ENCODE results near the gene TMEM129. TPM values are rescaled to one million over a fixed set of nuclear protein-coding genes. Genes with fewer than 3 reads are reported as not detected.
A peak's percentile ranks its signal among the peaks of the same experiment; 100 is the strongest.

The TMEM129 gene
- total RNA-seq, 1 donor from 2014 or later = 192 TPM

DNA sequence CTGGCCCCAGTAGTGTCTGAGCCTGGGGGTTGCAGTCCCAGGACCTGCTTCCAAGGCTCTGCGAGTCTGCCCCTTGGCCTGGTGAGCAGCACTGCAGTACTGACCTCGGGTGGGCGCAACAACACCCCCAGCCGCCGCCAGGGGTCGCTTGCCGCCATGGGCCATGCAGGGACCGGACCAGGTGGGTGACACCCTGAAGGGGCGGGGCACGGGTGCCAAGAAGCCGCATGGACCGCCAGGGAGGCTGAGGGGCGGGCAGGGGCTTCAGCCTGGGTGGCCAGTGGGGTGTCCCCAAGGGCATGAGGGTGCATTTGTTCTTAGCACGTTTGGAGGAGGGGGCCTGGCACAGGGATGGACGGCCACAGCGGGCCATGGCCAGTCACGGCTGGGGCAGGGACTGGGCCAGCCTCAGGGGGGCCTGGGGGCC lies 25.2 kb upstream of the TMEM129 start:
- H3K4me1 ChIP-seq = peaks cover 0 to 2% of the 10 kb centered on the region in 2 donors
- peak in 1 of 2 donors; percentile 76 for DNase-seq (ENCODE audit: low spot score in 2 of 2)
- no peak overlapping the region for H3K27ac ChIP-seq
- no peaks in the 10 kb centered on the region for H3K9me3 ChIP-seq
- no peak overlapping the region for H3K4me3 ChIP-seq
- intact Hi-C loops (cut with DNase I) = loop anchor here (2.0 to 5.0 kb wide), 2 partner anchors 66 to 153 kb away; no protein-coding TSS in a partner anchor
- no peaks in the 10 kb centered on the region for H3K36me3 ChIP-seq
- TF ChIP-seq, protein P1, sequence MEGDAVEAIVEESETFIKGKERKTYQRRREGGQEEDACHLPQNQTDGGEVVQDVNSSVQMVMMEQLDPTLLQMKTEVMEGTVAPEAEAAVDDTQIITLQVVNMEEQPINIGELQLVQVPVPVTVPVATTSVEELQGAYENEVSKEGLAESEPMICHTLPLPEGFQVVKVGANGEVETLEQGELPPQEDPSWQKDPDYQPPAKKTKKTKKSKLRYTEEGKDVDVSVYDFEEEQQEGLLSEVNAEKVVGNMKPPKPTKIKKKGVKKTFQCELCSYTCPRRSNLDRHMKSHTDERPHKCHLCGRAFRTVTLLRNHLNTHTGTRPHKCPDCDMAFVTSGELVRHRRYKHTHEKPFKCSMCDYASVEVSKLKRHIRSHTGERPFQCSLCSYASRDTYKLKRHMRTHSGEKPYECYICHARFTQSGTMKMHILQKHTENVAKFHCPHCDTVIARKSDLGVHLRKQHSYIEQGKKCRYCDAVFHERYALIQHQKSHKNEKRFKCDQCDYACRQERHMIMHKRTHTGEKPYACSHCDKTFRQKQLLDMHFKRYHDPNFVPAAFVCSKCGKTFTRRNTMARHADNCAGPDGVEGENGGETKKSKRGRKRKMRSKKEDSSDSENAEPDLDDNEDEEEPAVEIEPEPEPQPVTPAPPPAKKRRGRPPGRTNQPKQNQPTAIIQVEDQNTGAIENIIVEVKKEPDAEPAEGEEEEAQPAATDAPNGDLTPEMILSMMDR (IDR thresholded peaks at IDR 0.05) = peak; percentile 52 to 67 (median 58)
- no peaks in the 10 kb centered on the region for H3K27me3 ChIP-seq

DNA sequence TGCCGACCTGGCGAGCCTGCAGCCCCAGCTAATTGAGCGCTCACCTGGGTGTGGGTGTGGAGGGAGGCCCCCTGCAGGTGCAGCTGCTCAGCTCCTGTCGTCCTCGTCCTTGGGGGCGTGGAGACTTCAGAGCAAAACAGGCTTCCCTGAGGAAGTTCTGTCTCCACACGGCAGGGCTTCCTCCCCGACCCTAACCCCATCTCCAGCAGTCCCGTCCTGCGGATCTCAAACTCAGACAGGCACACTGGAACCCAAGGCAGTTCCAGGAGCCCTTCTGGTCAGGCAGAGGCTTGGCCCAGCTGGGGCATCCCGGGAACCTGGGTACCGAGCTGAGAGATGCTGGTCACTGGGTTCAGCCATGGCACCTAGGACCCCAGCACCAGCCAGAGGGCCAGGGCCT lies 24.6 kb upstream of the TMEM129 start:
- TF ChIP-seq, protein P1 (IDR thresholded peaks at IDR 0.05) = no peak
- Histone ChIP-seq H3K36me3 (peaks cover 0 to 1% of the 10 kb centered on the region in 2 donors), H3K9me3 (no peaks in the 10 kb centered on the region), H3K27me3 (no peaks in the 10 kb centered on the region), H3K4me1 (peaks cover 0 to 2% of the 10 kb centered on the region in 2 donors), H3K27ac (no peak overlapping the region), H3K4me3 (no peak overlapping the region)
- intact Hi-C loops (cut with DNase I) = loop anchor here (2.0 to 5.0 kb wide), 2 partner anchors 67 to 153 kb away; no protein-coding TSS in a partner anchor
- no peak for DNase-seq (ENCODE audit: low spot score in 2 of 2)

DNA sequence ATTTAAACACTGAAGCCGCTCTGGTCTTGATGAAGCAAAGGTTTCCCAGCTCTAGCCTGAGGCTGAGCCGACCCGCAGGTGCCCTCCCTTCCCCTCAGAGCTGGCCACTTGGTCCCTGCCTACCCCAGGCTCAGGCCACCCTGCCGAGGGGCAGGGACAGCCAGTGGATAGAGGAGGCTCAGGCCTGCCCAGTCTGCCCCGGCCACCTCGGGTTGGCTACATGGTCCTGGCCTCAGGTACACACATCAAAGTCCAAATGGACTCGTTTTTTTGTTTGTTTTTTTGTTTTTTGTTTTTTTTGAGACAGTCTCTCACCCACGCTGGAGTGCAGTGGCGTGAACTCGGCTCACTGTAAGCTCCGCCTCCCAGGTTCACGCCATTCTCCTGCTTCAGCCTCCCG lies 24.0 kb upstream of the TMEM129 start:
- H3K27ac ChIP-seq = no peak overlapping the region
- intact Hi-C loops (cut with DNase I) = loop anchor here (5.0 kb wide), 1 partner anchor 67 kb away; no protein-coding TSS in a partner anchor
- H3K9me3 ChIP-seq = no peaks in the 10 kb centered on the region
- no peak for DNase-seq (ENCODE audit: low spot score in 2 of 2)
- no peaks in the 10 kb centered on the region for H3K27me3 ChIP-seq
- peaks cover 0 to 2% of the 10 kb centered on the region in 2 donors for H3K36me3 ChIP-seq
- TF ChIP-seq, protein P1 (IDR thresholded peaks at IDR 0.05) = no peak
- H3K4me1 ChIP-seq = peaks cover 0 to 2% of the 10 kb centered on the region in 2 donors
- H3K4me3 ChIP-seq = no peak overlapping the region

DNA sequence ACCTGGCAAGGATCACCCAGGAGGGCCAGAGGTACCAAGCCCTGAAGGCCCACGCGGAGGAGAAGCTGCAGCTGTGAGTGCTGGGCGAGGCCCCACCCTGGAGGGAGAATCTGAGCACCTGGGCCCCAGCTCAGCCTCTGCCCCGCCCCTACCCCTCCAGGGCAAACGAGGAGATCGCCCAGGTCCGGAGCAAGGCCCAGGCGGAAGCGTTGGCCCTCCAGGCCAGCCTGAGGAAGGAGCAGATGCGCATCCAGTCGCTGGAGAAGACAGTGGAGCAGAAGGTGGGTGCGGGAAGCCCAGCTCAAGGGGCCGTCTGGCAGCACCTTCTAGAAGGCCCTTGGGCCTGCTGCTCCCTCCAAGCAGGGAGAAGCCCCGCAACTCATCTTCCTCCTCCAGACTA lies 23.4 kb upstream of the TMEM129 start:
- Histone ChIP-seq H3K27ac (no peak overlapping the region), H3K27me3 (no peaks in the 10 kb centered on the region), H3K4me3 (no peak overlapping the region), H3K9me3 (no peaks in the 10 kb centered on the region), H3K4me1 (peaks cover 0 to 2% of the 10 kb centered on the region in 2 donors), H3K36me3 (peaks cover 0 to 2% of the 10 kb centered on the region in 2 donors)
- no peak for DNase-seq (ENCODE audit: low spot score in 2 of 2)
- TF ChIP-seq, protein P1 (IDR thresholded peaks at IDR 0.05) = no peak
- intact Hi-C loops (cut with DNase I) = no loop called here

DNA sequence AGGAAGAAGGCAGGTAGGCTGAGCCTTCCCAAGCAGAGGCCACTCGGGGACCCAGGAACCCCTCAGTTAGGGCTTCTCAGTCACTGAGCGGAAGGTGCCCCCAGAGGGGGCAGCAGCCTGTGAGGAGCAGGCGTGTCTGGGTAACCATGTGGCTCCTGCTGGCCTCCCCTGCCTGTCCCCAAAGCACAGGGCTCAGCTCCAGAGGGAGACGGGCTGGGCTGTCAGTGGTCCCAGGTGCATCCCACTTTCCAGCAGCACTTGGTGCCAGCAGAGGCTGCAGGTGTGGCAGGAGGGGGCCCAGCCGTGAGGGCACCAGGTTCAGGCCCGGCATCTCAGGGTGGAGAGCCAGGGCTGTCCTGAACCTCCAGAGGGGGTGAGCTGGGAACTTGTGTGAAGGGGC lies 22.9 kb upstream of the TMEM129 start:
- Histone ChIP-seq H3K36me3 (peaks cover 0 to 2% of the 10 kb centered on the region in 2 donors), H3K4me3 (no peak overlapping the region), H3K4me1 (peaks cover 0 to 2% of the 10 kb centered on the region in 2 donors), H3K27ac (no peak overlapping the region), H3K9me3 (no peaks in the 10 kb centered on the region), H3K27me3 (no peaks in the 10 kb centered on the region)
- TF ChIP-seq, protein P1 (IDR thresholded peaks at IDR 0.05) = no peak
- no peak for DNase-seq (ENCODE audit: low spot score in 2 of 2)
- intact Hi-C loops (cut with DNase I) = no loop called here

DNA sequence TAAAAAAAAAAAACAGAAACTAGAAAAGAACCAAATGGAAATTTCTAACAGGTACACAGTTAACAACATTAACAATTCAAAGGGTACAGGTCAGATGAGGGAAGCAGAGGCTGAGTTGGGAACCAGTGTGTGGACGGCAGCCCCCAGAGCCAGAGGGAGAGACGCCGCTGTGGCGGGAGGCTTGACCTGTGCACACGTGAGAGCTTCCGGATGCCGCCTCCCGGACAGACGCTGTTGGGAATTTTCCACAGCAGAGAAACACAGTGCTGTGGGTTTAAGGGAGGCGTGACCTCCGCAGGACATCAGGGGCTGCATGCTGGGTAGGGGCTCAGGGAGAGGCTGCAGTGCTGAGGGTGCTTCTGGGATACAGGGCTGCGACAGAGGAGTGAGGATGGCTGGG lies 22.4 kb upstream of the TMEM129 start:
- H3K27ac ChIP-seq = no peak overlapping the region
- H3K4me1 ChIP-seq = peaks cover 0 to 1% of the 10 kb centered on the region in 2 donors
- H3K4me3 ChIP-seq = no peak overlapping the region
- intact Hi-C loops (cut with DNase I) = no loop called here
- no peak for DNase-seq (ENCODE audit: low spot score in 2 of 2)
- peaks cover 0 to 2% of the 10 kb centered on the region in 2 donors for H3K36me3 ChIP-seq
- H3K27me3 ChIP-seq = no peaks in the 10 kb centered on the region
- TF ChIP-seq, protein P1 (IDR thresholded peaks at IDR 0.05) = no peak
- peaks cover 0 to under 1% of the 10 kb centered on the region in 2 donors for H3K9me3 ChIP-seq
